K562 (cell line): ENCODE measurements around the gene DHRS13.

Experiments used
- BACH1 ChIP-seq: fragments of 200-800 bp; sonication (Bioruptor generic); IDR thresholded peaks from 2 replicates; pipeline ENCODE4 v1.6.1; 2016; ENCODE audit warnings: missing genetic modification characterization, missing compliant biosample characterization
- BHLHE40 ChIP-seq: IDR thresholded peaks from 2 replicates; pipeline ENCODE4 v1.6.1; 2011; ENCODE audit warnings: low read length, improper control_type of control experiment
- CTCF ChIP-seq, 3 experiments: IDR thresholded peaks in 2 of 3; conservative IDR thresholded peaks in 1 of 3; 2 replicates each; pipeline ENCODE4 v1.5.1; 2011 to 2012; ENCODE audit warnings: low read length in 3 of 3, mild to moderate bottlenecking in 3 of 3, control low read depth in 2 of 3, improper control_type of control experiment in 1 of 3, inconsistent platforms in 1 of 3, low read depth in 1 of 3, mixed read lengths in 1 of 3, moderate library complexity in 1 of 3; ENCODE audit not compliant: insufficient read depth in 2 of 3
- KDM1A ChIP-seq, 2 experiments: fragments of 450-650 bp; IDR thresholded peaks; 2 replicates each; pipeline ENCODE4 v1.6.1; 2016; ENCODE audit warnings: mild to moderate bottlenecking in 2 of 2
- MYC ChIP-seq, 2 experiments: fragments of 250-450 bp in 1 of 2; sonication (Bioruptor Pico) in 1 of 2; IDR thresholded peaks; 2 replicates each; pipeline versions ENCODE4 v1.5.1 to v1.6.1; 2012 to 2021; ENCODE audit warnings: low read depth in 2 of 2, borderline replicate concordance in 1 of 2, improper control_type of control experiment in 1 of 2, low read length in 1 of 2, mild to moderate bottlenecking in 1 of 2, moderate library complexity in 1 of 2
- SMARCA4 ChIP-seq: fragments of 450-650 bp; IDR thresholded peaks from 2 replicates; pipeline ENCODE4 v1.6.1; 2016
- ZKSCAN3 ChIP-seq: fragments of 250-450 bp; sonication (Bioruptor Pico); IDR thresholded peaks from 2 replicates; pipeline ENCODE4 v1.4.0; 2020
- ZNF398 ChIP-seq: fragments of 250-450 bp; sonication (Bioruptor Pico); IDR thresholded peaks from 2 replicates; pipeline ENCODE4 v1.8.0; 2021; ENCODE audit warnings: moderate library complexity, mild to moderate bottlenecking, inconsistent platforms
- ZNF592 ChIP-seq: fragments of 450-650 bp; IDR thresholded peaks from 2 replicates; pipeline ENCODE4 v1.6.1; 2017; ENCODE audit warnings: antibody characterized with exemption, mild to moderate bottlenecking

- no peak for TF ChIP-seq KDM1A (IDR thresholded peaks at IDR 0.05)
- no peak for TF ChIP-seq SMARCA4
- no peak for TF ChIP-seq BACH1
- TF ChIP-seq ZNF592 = no peak
- no peak; the same call in 1 of the 2 replicates for TF ChIP-seq MYC (IDR thresholded peaks at IDR 0.05; ENCODE audit: low read depth, low read length)
- no peak for TF ChIP-seq MYC (CRISPR knock-in tag; IDR thresholded peaks at IDR 0.05; ENCODE audit: borderline replicate concordance, low read depth)
- TF ChIP-seq ZNF398 (CRISPR knock-in tag) = no peak
- TF ChIP-seq CTCF (IDR thresholded peaks at IDR 0.05 in 2 of 3, conservative IDR thresholded peaks at IDR 0.05 in 1 of 3; ENCODE audit: insufficient read depth in 2 of 3, low read depth in 1 of 3, low read length in 3 of 3) = no peak
- no peak for TF ChIP-seq ZKSCAN3 (CRISPR knock-in tag)
- no peak for TF ChIP-seq BHLHE40
Measured at GRCh38 chr17:28950752-28951427, 48.0 kb upstream of the DHRS13 start.
